ENCODE results near the gene ADRB1.

ADRB1 gene

DNA sequence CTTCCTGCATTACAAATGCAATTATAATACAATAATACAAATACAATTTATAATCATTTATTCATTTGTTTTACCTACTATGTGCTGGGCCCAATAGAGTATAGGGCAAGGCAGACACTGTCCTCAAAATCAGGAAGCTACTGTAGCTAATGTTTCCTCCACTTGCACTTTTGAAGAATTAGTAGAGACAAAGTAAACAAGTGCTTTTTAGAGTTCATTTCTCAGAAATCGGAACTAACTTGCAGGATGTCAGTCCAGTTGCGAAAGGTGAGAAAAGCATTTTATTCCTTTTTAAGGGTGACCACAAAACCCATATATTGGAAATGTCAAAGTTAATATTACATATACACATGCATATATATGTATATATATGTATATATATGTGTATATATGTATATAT lies 14.2 kb downstream of the ADRB1 start:
- DNase-seq (ENCODE audit: low read depth in 2 of 2), result no peak

DNA sequence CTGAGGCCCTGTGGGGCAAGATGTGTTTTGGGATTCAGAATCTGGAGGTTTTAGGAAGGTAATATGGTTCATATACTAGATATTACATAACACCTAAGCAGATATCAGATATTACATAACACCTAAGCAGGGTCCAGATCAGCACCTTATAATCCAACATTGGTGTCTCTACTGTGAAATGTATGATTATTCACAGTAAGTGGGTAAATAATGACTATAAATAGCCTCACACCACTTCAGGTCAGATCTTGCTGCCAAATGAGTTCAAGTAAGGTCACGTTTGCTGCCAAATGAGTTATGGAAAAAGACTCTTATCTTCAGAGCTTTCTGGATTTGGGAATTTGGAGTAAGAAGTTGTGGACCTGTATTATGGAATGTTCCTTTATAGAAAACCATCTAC lies 14.6 kb downstream of the ADRB1 start:
- DNase-seq (ENCODE audit: low read depth in 2 of 2), result no peak

DNA sequence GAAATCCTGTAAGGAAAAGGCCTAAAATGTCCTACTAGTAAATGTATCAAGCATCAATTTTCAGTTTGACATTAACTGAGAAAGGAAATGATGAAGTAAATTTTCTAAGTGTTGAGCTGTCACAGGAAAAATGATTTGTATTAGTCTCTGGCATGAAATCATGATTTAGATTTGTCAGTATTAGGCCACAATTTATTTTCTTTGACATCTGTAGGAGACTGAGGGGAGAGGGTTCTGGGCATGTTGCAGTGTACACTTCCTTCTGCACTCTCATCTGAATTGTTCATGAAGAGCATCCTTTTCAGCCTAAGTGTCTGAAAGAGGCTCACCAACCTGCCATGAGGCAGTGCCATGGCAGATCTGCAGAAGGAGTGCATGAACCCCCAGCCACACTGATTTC lies 15.9 kb downstream of the ADRB1 start:
- no peak for DNase-seq (ENCODE audit: low read depth in 2 of 2)

DNA sequence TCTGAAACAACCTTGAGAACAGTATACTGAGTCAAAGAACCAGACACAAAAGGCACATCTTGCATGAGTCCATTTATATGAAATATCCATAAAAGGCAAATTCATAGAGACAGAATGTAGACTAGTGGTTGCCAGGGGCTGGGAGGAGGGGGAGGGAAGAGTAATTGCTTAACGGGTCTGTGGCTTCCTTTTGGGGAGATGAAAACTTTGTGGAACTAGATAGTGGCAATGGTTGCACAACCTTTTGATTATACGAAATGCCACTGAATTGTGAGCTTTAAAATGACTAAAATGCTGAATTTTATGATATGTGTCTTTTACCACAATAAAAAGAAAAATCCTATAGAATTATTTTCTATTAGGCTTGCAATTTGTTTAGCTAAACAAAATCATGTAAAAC lies 16.8 kb downstream of the ADRB1 start:
- DNase-seq (ENCODE audit: low read depth in 2 of 2), result no peak

DNA sequence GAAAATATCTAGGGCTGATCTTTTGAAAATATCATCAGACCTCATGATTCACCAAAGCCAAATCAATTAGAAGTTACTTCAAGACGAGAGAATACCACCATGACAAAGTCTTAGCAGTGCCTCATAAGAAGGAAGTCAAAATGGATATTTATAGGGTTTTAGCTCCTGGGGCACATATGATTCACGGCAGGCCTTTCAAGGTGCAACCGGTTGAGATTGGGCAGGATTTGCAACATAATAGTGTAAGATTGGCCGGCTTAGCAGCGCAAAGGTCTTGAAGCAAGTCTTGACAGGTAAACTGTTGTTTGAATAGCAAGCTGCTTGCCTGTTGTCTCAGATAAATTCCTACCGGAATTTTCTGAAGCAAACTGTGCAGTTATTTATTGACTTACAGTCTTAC lies 17.5 kb downstream of the ADRB1 start:
- DNase-seq (ENCODE audit: low read depth in 2 of 2), result no peak

DNA sequence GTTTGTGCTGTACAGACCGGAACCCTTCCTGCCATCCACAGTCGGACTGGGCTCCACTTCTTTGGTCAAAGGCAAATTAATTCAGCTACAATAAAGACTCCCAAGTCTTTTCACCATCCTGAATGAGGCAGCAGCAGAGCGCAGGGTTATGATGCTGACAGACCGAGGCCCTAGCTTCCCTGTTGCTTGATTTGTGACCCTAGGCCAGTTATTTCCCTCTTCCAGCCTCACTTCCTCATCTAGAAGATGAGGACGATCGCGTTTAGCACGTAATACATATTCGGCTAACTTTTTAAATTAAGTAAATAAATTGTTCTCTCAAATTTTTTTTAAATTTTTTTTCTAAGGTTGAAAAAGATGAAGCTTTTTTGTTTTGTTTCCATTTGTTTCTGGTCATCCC lies 18.1 kb downstream of the ADRB1 start:
- DNase-seq (ENCODE audit: low read depth in 2 of 2), result no peak

DNA sequence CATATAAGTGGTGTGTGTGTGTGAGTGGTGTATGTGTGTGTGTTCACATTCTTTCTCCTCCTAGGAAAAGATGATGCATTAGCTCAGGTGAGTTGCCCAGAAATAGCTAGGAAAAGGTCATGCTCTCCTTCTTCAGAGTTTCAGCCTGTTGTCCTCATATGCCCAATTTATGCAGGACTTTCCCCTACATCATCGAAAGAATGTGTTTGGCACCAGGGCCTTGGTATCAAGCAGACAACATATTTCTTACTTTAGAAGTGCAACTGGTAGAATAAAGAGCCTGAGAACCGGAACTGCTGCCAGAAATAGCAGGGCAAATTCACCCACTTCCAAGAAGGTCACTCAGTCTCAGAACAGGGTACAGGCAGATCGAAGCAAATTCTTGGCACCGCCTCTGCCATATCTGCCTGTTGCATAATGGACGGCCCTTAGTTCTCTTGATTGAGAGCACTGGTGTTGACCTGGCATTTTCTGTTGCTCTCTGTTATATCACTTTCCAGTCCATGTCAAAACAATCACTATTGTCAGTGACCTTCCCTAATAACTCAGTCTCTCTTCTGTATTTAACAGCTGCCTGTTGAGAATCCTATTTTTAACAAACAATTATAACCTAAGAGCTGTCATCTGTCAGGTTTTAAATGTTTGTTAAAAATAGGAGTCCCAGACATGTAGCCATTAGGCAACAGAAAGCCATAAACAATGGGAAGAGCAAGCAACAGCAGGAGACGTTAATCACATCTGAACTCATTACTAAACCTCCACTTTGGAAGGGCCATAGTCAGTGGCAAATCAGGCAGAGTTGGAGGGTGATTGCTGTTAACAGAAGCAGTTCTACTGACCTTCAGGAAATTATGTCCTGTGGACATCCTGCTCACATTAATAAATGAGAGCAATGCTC lies 20.7 kb downstream of the ADRB1 start:
- DNase-seq (ENCODE audit: low read depth in 2 of 2), result no peak

DNA sequence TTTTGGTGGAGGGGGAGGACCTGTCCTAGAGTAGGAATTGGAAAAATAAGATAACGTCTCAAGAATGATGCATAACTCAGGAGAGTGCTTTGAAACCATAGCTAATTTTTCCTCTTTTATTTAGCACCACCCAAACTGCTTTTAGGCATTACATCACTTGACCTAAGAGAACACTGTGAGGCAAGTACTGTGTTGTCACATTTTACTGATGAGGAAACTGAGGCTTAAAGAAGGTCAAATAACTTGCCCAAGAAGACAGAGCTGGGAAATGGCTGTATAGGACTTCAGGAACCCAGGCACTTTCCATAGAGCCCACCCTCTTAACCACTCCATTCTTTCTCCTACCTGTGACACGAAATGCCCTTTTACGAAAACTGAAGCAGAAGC lies 21.4 kb downstream of the ADRB1 start:
- no peak for DNase-seq (ENCODE audit: low read depth in 2 of 2)

DNA sequence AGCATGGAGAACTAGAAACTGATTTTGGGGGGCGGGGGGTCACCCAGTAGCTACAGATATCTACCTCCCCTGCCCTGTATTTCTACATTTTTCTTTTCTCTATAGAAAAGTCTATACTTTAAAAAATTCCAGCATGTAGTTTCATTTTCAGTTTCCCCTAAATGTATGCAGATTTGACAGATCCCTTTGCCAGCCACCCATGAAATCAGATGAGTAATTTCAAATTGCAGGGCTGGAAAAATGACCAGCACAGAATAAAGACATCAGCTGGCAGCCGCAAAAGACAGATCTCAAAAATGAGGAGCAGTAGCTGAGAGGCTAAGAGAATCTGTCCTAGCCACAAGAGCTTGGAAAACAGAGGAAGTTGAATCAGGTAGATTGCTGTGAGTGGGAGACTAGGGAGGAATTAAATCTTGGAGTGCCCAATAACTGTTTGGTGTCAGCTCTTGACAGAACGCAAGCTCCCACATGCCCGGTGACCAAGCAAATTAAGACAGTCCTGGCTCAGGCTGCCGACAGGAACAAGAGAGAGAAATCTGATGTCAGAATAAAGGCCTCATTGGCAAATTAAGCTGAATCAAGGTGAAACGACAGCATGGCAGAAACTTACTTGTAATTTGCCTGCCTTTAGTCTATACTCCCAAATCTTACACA lies 24.5 kb downstream of the ADRB1 start:
- no peak for DNase-seq (ENCODE audit: low read depth in 2 of 2)

DNA sequence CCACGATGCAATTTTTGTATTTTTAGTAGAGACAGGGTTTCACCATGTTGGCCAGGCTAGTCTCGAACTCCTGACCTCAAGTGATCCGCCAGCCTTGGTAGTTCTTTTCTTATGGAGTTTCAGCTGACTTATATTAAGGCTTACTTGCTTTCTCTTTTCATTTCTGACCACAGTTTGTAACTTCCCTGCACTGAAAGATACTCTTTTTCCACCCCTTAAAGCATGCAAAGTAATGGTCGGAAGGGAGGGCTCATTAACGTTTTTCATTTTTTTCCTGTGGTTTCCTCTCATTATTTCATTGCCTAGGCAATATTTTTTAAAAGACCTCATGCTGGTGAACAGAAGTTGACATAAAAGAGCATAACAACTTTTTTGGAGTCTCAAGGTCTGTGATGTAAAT lies 27.0 kb downstream of the ADRB1 start:
- no peak for DNase-seq (ENCODE audit: low read depth in 2 of 2)

DNA sequence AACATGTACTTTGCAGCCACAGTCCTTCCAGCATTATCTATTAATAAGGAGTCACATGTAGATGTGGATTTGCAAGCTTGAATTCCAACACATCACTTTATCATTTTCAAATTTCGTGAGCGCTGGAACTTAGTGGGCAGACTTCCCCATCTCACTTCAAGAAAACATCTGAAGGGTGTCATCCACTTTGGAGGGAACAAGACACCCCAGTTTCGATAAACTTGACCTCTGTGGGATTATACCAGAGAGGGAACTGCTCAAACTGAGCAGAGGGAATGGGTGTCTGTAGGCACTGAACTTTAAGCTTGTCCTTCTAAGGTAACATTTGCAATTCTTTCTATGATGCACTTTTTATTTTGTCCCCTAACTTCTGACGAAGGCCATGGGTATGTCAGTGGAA lies 27.5 kb downstream of the ADRB1 start:
- no peak for DNase-seq (ENCODE audit: low read depth in 2 of 2)

DNA sequence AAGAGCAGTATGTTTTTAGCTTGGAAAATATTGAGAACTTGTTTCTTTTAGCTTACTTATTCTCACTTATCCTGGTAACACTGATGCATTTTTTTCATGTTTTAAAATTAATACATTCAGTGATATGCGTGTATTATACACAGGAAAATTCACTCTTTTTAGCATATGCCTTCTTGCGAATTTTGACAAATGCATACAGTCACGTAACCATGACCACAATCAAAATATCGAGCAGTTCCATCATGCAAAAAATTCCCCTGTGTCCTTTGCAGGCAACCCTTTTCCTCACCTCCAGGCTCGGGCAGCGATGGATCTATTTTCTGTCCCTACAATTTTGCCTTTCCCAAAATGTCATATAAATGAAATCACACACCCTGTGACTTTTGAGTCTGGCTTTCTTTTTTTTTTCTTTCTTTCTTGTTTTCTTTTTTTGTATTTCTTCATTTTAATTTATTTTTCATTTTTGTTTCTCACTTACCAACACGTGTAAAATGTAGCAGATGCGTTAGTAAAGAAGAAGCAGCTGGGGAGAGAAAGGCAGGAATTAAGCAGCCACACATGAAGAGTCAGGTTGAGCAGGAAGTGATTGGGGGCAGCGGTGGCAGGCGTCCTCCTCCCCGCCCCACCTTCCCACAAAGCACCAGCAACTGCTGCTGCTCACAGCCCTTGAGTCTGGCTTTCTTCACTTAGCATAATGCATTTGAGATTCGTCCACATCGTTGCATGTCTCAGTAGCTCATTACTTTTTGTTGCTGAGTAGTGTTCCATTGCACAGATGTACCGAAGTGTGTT lies 29.9 kb downstream of the ADRB1 start:
- DNase-seq (ENCODE audit: low read depth in 2 of 2), result no peak

DNA sequence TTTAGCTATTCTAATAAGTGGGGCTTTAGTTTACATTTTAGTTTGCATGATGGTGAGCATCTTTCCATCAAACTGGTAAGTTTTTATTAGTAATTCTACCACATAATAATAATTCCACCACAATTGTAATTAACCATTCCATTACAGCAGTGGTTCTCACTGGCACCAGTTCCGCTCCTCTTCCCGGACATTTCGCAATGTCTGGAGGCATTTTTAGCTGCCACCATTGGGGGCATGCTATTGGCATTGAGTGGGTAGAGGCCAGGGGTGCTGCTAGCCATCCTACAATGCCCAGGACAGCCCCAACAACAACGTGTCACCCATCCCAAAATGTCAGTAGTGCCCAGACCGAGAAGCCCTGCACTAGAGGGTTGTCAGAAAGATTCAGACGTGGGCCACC lies 31.4 kb downstream of the ADRB1 start:
- DNase-seq (ENCODE audit: low read depth in 2 of 2), result no peak

DNA sequence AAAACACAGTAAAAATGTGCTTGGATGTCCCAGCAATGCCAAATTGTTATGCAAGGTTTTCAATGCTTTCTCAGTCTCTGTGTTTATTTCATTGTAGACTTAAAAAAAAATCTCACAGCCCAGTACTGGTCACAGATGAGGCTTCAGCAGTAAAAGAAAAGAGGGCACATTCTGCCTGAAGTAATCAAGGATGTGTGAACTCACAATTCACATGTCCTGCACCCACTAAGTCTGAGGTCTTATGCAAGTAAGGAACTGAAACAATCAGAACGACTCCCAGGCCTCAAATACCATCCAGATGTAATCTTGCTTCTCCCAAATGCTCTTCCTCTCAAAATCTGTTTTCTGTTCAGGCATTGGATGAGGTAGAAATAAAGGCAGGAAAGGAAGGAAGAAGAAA lies 33.7 kb downstream of the ADRB1 start:
- DNase-seq (ENCODE audit: low read depth in 2 of 2), result no peak

DNA sequence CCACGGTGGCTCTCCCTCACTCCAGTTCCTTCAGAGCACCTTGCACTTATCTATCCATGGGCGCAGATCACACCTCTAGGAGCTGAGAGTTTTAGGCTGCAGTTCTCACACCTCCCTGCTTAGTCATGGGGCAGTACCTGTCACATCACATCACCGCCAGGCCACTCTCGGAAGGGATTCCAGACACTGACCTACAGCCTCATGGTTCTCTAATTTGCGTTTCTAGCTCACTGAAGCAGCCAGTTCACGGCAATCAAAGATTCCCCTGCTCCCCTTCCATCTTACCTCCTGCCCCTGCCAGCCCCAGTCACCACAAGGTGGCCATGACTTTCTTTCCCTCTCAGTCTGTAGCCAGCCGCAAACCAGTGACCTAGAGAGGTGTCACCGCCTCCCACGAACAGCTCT lies 34.2 kb downstream of the ADRB1 start:
- DNase-seq (ENCODE audit: low read depth in 2 of 2), result no peak

DNA sequence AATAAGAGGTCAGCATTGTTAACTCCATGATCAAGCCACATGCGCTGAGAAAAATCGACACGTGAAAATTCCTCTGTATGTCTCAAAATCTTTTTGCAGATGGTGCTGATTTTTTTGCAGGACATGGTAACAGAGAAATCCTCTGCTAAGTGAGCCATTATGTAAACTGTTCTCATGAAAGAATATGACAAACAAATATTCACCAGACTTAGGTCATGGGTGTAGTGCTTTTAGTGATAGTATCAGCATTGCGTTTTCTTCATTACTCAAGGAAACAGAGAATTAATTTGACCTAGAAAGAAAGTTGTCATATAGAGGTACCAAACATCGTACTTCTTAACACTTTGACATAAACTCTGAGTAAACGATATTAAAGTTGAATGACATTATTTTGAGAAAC lies 34.7 kb downstream of the ADRB1 start:
- DNase-seq (ENCODE audit: low read depth in 2 of 2), result no peak

DNA sequence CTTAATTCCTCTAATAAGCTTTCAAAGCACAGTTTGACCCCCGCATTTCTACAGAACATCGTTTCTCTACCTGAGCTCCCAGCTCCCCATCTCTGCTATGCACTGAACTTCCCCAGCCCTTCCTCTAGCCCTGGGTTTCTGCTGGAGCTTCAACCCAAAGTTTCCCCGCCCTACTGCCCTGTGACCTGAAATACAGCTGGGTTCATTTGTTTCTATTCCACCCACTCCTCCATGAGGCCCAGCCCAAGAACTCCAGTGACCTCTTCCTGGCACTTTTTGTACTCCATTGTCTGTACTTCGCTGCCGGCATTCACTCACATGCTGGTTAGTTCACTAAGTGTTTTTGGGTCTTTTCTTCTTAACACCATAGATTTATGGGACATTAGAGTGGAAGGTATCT lies 35.8 kb downstream of the ADRB1 start:
- DNase-seq (ENCODE audit: low read depth in 2 of 2), result no peak

DNA sequence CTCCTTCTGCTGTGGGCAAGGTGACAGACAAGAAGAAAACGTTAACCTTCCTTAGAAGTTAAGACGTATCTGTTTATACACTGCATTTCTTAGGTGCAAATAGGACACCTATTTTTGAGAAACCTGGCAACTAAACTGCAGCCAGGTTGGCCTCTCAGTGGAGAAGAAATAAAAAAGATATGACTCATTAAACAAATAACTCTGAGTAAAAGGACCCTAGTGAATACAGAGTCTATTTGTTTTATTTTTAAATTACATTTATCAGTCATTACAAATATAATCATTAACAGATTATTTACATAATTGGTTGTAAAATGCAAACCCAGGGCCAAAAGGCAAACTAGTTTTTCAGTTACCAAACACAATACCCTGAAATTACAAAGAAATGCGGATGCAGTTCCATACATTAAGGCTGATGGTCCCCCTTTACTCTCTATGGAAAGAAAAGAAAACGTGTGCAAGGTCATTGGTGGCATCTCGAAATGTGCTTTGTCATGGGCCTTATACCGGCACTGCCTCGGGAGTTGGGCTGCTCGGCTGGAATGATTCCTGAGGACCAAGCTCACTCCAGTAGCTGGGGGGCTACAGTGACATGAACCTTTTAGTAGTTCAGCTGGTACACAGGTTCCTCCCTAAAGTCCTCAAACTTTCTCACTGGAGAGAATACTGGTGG lies 38.4 kb downstream of the ADRB1 start:
- DNase-seq (ENCODE audit: low read depth in 2 of 2), result no peak

DNA sequence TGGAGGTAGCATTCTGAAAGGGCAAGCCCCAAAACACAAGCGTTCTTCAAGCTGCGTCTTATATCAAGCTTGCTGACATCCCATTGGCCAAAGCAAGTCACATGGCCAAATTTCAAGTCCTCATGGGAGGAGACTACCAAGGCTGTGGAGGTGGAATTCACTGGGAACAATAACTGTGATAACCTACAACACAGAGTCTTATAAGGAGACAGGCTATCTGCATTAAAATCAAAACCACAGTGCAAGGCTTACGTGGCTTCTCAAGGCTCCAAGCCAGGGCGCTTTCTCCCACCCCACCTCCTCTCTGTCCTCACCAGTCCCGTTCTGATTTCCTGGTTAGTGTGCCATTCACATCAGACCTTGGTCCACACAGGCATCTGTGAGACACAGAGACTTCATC lies 39.4 kb downstream of the ADRB1 start:
- no peak for DNase-seq (ENCODE audit: low read depth in 2 of 2)

DNA sequence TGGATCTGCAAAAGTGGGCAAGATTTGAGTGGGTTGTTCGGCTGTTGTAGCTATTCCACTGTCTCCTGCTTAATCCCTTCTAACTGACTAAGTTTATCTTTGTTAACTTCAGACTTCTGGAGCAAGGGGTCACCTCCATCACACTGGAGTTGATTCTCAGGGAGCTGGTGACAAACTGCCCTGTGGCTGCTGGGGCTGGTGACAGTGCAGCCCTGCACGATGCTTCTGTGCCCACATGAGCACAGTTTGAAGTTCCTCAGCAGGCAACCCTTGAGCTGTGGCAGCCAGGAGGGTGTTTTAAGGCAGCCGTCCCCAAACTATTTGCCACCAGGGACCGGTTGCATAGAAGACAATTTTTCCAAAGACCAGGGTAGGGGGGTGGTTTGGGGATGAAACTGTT lies 40.5 kb downstream of the ADRB1 start:
- no peak for DNase-seq (ENCODE audit: low read depth in 2 of 2)

DNA sequence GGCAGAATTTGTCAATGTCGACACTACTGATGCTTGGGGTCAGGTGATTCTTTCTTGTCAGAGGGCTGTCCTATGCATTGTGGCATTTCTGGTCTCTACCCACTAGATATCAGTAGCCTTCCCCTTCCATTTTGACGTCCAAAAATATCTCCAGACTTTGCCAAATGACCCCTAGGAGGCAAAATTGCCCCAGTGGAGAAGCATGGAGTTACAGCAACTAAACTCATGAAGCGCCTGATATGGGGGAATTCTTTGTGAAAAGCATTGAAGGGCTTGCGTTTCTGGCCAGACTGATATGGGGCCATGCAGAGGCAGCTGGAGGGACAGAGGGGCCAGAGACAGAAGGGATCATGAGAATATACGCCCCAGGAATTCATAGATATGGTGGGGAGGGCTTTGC lies 43.6 kb downstream of the ADRB1 start:
- no peak for DNase-seq (ENCODE audit: low read depth in 2 of 2)

DNA sequence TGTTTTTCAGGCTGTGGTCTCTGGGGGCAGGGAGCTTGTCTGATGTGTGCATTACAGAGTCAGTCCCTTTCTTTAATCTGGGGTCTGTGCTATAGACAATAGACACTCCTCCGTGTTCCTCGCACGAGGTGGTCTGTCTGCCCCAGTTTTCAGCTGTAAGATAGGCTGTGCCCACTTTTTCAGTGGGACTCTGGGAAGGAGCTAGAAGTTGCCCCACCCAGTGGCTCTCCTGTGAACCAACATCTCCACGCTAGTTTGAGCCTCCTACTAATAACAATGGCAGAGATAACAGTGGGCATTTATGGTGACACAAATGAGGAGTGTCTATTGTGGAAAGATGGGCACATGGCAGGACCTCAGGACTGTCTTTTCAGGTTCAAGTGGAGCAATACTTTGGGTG lies 44.0 kb downstream of the ADRB1 start:
- DNase-seq (ENCODE audit: low read depth in 2 of 2), result no peak

All from stimulated activated CD4-positive, alpha-beta T cell treated with anti-CD3 and anti-CD28 coated beads, Interleukin-12 subunit alpha, Interleukin-12 subunit beta, amount 100 ng/mL, for 24 hours (primary cell).